ENCODE measurements around the gene LAMTOR2. TPM values are rescaled to one million over a fixed set of nuclear protein-coding genes. Genes with fewer than 3 reads are reported as not detected.

The LAMTOR2 gene
- total and polyA plus RNA-seq, 2 donors (not counting 1 experiment from before 2014, with no cell fraction given): 56.3 to 84.7 TPM

DNA sequence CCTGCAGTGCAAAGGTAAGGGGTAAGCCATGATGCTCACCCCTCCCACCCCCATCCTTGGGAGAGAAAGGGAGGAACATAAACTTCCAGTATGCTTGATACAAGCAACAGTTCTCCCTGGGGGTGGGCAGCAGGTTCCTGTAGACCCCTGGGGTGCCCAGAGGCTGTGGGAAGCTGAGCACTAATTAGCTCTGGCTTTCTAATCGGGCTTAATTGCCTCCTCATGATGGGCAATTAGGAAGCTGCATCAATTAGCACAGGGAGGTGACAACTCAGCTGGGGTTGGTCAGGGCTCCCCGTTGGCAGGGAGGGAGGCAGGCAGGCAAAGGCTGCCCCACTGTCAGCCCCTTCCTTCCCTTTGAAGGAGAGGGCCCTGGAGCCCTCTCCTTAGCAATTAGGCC, 44.2 kb downstream of the LAMTOR2 start:
- TF ChIP-seq, protein P1, sequence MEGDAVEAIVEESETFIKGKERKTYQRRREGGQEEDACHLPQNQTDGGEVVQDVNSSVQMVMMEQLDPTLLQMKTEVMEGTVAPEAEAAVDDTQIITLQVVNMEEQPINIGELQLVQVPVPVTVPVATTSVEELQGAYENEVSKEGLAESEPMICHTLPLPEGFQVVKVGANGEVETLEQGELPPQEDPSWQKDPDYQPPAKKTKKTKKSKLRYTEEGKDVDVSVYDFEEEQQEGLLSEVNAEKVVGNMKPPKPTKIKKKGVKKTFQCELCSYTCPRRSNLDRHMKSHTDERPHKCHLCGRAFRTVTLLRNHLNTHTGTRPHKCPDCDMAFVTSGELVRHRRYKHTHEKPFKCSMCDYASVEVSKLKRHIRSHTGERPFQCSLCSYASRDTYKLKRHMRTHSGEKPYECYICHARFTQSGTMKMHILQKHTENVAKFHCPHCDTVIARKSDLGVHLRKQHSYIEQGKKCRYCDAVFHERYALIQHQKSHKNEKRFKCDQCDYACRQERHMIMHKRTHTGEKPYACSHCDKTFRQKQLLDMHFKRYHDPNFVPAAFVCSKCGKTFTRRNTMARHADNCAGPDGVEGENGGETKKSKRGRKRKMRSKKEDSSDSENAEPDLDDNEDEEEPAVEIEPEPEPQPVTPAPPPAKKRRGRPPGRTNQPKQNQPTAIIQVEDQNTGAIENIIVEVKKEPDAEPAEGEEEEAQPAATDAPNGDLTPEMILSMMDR (conservative IDR thresholded peaks at IDR 0.05 in 1 of 2, IDR thresholded peaks at IDR 0.05 in 1 of 2; ENCODE audit: low read depth in 1 of 2, low read length in 2 of 2): no peak
- TF ChIP-seq EZH2 (IDR thresholded peaks at IDR 0.05; ENCODE audit: low read length, missing control alignments): no peak
- Histone ChIP-seq H2AFZ (ENCODE audit: low read length) (no peak overlapping the region), H3K79me2 (ENCODE audit: control insufficient read depth, insufficient read depth, low read length) (peaks cover 2% of the 10 kb centered on the region), H3K9ac (ENCODE audit: insufficient read depth, low read length) (no peak overlapping the region), H3K27ac (ENCODE audit: insufficient read depth, low read length) (no peak overlapping the region), H3K36me3 (ENCODE audit: control insufficient read depth, insufficient read depth, low read length) (no peaks in the 10 kb centered on the region), H3K4me2 (ENCODE audit: extremely low read depth, insufficient read depth, low read length) (no peak overlapping the region), H3K27me3 (ENCODE audit: control insufficient read depth, insufficient read depth, low read length) (no peaks in the 10 kb centered on the region), H4K20me1 (ENCODE audit: control insufficient read depth, extremely low read depth, insufficient read depth, low read length) (no peaks in the 10 kb centered on the region), H3K4me3 (replicated peaks in 1 of 4; ENCODE audit: control extremely low read depth in 1 of 4, insufficient read depth in 1 of 4, low read depth in 3 of 4, low read length in 4 of 4) (no peak overlapping the region), H3K4me1 (ENCODE audit: control insufficient read depth, extremely low read depth, insufficient read depth, low read length) (peaks cover 30% of the 10 kb centered on the region), H3K9me3 (ENCODE audit: control insufficient read depth, insufficient read depth, low read depth, low read length) (no peaks in the 10 kb centered on the region)
- no peak for DNase-seq (ENCODE audit: low read depth in 2 of 2)

DNA sequence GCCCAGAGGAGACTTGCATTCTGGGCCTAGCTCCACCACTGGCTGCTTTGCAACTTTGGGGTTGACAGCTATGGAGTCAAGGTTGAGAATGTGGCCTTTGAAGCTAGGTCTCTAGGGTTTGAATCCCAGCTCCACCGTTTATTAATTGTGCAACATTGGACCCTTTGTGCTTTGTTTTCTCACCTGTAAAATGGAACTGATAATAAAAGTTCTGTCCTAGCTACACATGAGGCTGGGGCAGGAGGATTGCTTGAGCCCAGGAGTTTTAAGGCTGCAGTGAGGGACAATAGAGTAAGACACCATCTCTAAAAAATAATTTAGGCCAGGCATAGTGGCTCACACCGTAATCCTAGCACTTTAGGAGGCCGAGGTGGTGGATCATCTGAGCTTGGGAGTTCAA, 44.7 kb downstream of the LAMTOR2 start:
- Histone ChIP-seq H3K4me3 (replicated peaks in 1 of 4; ENCODE audit: control extremely low read depth in 1 of 4, insufficient read depth in 1 of 4, low read depth in 3 of 4, low read length in 4 of 4) (no peak overlapping the region), H4K20me1 (ENCODE audit: control insufficient read depth, extremely low read depth, insufficient read depth, low read length) (no peaks in the 10 kb centered on the region), H3K4me1 (ENCODE audit: control insufficient read depth, extremely low read depth, insufficient read depth, low read length) (peaks cover 33% of the 10 kb centered on the region), H2AFZ (ENCODE audit: low read length) (no peak overlapping the region), H3K27ac (ENCODE audit: insufficient read depth, low read length) (no peak overlapping the region), H3K4me2 (ENCODE audit: extremely low read depth, insufficient read depth, low read length) (no peak overlapping the region), H3K27me3 (ENCODE audit: control insufficient read depth, insufficient read depth, low read length) (no peaks in the 10 kb centered on the region), H3K36me3 (ENCODE audit: control insufficient read depth, insufficient read depth, low read length) (no peaks in the 10 kb centered on the region), H3K9ac (ENCODE audit: insufficient read depth, low read length) (no peak overlapping the region), H3K9me3 (ENCODE audit: control insufficient read depth, insufficient read depth, low read depth, low read length) (no peaks in the 10 kb centered on the region), H3K79me2 (ENCODE audit: control insufficient read depth, insufficient read depth, low read length) (peaks cover 4% of the 10 kb centered on the region)
- no peak for DNase-seq (ENCODE audit: low read depth in 2 of 2)
- TF ChIP-seq, protein P1 (conservative IDR thresholded peaks at IDR 0.05 in 1 of 2, IDR thresholded peaks at IDR 0.05 in 1 of 2; ENCODE audit: low read depth in 1 of 2, low read length in 2 of 2): no peak
- TF ChIP-seq EZH2 (IDR thresholded peaks at IDR 0.05; ENCODE audit: low read length, missing control alignments): no peak

DNA sequence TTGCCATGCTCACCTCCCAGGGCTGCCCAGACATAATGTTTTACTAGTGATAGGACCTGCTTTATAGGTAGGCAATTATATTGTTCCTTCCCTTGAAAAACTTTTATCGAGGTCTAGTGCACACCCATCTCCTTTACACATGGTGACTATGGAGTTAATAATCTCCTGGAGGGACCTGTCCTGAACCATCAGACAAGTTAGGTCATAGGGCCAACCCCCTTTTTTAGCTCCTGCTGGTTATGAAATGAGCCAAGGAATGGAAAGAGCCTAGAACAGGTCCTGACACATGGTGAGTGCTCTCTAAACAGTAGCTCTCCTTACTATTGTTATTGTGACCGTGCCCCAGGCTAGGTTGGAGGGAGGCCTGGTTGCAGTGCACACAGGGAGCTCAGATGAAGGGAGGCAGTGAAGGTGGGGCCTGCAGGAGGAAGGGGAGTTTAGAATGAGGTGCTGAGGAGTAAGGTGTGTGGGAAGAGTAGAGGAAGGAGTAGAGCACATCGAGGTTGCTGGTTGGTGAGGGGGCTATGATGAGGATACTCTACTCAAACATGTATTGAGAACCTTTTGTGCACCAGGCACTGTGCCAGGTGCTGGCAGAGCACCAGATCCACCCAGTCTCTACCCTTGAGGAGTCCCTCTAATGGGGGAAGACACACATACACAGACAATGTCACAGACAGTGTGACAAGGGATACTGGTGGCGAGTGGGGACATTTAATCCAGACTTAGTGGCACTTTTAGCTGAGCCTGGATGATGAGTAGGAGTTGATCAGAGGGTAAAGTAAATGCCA, 45.8 kb downstream of the LAMTOR2 start:
- Histone ChIP-seq H3K9ac (ENCODE audit: insufficient read depth, low read length) (no peak overlapping the region), H3K27ac (ENCODE audit: insufficient read depth, low read length) (no peak overlapping the region), H3K9me3 (ENCODE audit: control insufficient read depth, insufficient read depth, low read depth, low read length) (no peaks in the 10 kb centered on the region), H3K4me1 (ENCODE audit: control insufficient read depth, extremely low read depth, insufficient read depth, low read length) (peaks cover 43% of the 10 kb centered on the region), H3K79me2 (ENCODE audit: control insufficient read depth, insufficient read depth, low read length) (peaks cover 7% of the 10 kb centered on the region), H3K36me3 (ENCODE audit: control insufficient read depth, insufficient read depth, low read length) (no peaks in the 10 kb centered on the region), H2AFZ (ENCODE audit: low read length) (no peak overlapping the region), H4K20me1 (ENCODE audit: control insufficient read depth, extremely low read depth, insufficient read depth, low read length) (no peaks in the 10 kb centered on the region), H3K27me3 (ENCODE audit: control insufficient read depth, insufficient read depth, low read length) (no peaks in the 10 kb centered on the region), H3K4me3 (replicated peaks in 1 of 4; ENCODE audit: control extremely low read depth in 1 of 4, insufficient read depth in 1 of 4, low read depth in 3 of 4, low read length in 4 of 4) (no peak overlapping the region), H3K4me2 (ENCODE audit: extremely low read depth, insufficient read depth, low read length) (no peak overlapping the region)
- TF ChIP-seq EZH2 (IDR thresholded peaks at IDR 0.05; ENCODE audit: low read length, missing control alignments): no peak
- no peak for DNase-seq (ENCODE audit: low read depth in 2 of 2)

All from fibroblast of lung (primary cell).